ENCODE results near the gene C1orf52.

Gene C1orf52

DNA sequence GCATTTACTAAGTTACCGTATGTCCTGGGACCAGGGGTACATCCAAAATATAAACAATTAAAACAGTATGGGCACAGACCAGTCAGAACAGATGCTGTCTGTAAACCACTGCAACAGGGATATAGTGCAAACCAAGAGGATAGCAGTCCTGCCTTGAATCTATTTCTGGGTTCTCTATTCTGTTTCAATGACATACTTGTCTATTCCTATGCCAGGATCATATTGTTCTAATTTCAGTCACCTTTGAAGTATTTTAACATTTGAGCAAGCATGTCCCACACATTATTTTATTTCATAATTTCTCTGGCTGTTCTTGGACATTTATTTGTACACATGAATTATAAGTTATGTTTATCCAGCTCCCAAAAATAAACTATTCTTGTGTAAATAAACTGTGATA lies 30.5 kb downstream of the C1orf52 start:
- no peak for DNase-seq

GRCh38 chr1:85225624-85226380 lies 33.7 kb downstream of the C1orf52 start:
- peak; percentile 14 for DNase-seq

DNA sequence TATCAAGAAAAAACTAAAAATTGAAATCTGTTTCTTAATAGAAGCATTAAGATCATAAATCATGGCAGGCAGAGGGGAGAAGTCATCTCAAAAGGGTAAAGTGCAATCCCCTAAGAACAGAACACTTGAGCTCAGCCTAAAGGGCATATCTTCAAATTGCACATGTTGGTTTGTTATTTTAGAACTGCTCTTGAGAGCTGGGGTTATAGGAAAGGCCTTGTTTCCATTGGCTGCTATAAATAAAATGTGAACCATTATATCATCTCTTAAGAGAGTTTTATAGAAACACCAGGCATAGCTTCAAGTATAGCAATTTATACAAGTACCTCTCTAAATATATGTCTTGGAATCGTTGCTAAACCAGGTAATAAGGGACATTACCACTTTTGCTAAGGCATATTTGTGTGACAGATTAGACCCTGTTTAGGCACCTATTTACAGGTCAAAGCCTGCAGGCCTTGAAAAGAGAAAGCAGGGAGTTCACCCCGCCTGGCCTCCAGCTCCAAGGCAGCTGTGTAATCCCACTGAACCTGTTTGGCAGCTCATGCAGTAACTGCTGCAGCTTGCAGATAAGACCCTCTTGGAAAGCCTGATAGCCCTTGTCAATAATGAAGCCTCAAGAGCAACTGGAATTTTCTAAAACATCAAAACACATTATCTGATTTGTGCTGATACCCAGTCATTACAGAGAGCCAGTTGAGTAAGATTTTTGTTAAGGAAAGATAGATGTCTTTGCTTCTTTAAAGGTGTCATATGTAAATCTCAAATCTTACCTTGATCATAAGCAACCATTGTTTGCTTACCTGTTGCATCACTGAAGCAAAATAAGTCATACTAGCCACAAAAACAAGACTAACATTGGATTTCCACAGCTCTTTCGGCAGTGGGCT lies 34.5 kb downstream of the C1orf52 start:
- DNase-seq: peak; percentile 85

DNA sequence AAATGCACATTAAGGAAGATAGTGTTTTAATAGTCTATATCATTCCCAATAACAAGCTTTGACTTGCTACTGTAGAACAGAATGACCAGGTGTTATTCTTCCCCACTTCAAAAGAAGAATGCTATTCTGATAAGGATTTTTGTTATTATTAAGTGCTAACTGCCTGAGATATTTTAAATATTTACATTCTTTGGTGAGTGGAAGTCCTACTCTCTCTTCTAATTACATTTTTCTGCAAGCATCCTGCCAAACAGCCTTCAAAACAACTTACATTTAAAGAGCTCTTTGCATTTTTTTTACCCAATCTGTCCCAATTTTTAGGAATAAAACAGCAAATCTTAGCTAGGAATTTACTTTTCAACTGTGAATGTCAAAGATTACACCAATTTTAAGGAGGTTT lies 35.2 kb downstream of the C1orf52 start:
- DNase-seq: no peak

- DNase-seq: no peak
Observed at GRCh38 chr1:85223334-85223733, 36.1 kb downstream of the C1orf52 start.

DNA sequence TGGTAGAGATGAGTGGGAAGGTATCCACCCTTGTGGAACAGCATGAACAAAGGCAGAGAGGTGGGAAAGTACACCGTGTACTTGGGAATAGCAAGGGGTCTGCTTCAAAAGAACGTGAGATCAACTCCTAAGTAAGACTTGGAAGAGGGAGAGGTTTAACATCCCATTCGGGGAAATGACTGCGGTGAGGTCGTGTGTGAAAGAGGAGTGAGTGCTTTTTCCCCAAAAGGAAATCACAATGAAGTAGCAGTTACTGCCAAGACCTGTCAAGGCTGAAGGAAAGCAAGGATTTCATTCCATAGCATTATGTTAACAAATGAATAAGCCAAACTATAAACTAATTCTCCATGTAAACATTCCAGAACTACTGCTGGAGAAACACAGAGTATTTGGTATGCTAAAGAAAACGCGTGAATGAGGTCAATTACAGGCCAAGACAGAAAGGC lies 38.7 kb downstream of the C1orf52 start:
- no peak for DNase-seq

DNA sequence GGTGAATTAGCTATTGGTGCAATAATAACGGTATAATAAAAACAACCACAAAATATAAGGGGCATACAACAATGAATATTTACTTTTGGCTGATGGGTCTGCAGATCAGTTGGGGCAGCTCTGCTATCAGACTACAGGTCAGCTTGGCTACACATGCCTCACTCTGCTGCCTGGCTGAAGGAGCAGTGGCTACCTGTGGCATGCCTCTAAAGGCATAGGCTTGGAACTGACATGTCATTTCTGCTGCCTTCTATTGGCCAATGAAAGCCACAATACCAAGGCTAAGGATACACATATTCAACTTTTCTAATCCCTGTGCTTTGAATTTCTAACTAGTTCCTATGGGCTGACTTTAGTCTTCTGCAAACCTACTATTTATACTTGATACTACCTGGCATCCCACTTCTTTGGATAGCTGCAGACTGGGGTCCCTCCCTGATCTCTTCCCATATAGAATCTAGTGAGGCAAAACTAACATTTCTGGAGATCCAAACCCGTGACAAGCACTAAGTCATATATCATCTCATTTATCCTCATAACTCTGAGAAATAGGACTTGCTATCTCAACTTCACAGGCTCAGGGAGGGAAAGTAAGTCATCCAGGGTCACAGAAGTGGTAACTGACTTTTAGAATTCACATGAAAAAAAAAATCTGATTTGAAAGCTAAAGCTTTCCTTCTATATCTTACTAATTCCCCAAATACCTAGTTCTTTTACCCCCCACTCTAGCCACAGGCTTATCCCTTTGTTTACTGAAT lies 39.4 kb downstream of the C1orf52 start:
- DNase-seq: no peak

DNA sequence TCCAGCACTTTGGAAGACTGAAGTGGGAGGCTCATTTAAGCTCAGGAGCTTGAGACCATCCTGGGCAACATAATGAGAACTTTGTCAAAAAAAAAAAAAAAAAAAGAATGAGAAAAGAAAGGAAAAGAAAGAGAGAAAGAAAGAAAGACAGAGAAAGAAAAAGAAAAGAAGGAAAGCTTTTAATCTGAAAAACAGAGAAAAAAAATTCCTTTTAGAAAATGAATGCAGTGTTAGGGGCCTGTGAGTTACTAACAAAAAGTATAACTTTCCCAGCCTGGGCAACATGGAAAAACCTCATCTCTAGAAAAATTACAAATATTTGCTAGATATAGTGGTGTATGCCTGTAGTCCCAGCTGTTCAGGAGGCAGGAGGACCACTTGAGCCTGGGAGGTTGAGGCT lies 42.8 kb downstream of the C1orf52 start:
- DNase-seq: no peak

- no peak for DNase-seq
Observed at GRCh38 chr1:85214654-85215053, 44.8 kb downstream of the C1orf52 start.

- no peak for DNase-seq
Observed at GRCh38 chr1:85208488-85208887, 51.0 kb downstream of the C1orf52 start.

DNA sequence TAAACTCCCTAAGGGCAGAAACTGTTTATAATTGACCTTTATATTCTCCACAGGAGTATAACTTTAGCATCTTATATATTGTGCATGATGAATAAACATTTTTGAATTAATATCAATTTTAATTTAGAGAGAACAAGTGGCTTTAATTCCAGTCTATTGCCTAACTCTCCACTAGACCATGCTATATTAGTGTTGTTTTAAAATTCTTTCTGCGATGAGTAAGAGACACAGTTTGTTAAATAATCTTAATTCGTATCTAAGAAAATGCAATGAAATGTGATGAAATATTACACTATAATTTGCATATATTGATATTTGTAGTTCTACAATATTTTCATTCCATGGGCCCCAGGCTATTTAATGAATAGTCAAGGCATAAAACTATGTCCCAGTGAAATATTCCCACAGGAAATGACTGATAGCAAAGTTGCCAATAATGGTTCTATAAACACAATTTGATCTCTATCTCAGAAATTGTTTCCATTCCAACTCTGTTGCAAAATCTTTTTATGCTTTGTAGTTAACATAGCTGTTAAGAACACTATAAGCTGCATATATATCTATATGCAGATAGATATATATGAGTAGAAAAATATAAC lies 55.8 kb downstream of the C1orf52 start:
- DNase-seq: no peak

- no peak for DNase-seq
Observed at GRCh38 chr1:85202864-85203255, 56.6 kb downstream of the C1orf52 start.

GRCh38 chr1:85202092-85202863 lies 57.2 kb downstream of the C1orf52 start:
- no peak for DNase-seq

DNA sequence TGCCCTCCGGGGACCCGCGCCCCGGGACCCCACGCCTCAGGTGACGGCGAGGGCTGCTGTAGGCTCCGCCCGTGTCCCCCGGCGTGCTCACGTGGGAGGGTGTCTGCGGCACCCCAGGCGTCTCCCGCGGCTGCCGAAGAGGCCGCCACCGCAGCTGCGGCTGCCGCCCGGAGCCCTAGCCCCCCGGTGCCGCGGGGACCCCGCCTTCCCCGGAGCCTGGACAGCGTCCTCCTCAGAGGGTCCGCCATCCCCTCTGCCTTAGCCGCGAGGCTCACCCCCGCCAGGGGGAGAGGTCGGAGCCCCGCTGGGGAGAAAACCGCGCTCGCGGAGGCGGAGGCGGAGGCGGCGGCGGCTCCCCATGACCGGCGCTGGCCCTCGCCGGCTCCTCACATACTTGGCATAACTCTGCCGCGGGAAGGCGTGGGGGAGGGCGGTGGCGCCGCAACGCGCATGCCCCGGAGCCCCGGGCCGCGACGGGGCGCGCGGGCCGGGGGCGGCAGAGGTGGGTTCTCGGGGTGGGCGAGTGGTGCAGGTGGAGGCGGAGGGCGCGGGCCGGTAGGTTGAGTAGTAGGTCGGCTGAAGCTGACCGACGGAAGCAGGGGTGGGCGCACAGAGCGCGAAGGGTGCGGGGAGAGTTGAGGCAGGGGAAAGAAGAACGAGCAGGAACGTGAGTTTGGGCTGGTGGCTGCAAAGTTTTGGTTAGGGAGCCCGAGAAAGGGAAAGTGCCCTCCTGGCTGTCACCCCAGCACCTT lies 57.9 kb downstream of the C1orf52 start:
- peak; percentile 65 for DNase-seq

- peak; percentile 78 for DNase-seq
Observed at GRCh38 chr1:85200463-85201339, 58.8 kb downstream of the C1orf52 start, which contains the start of gene SYDE2. TSS of gene SYDE2 (minus strand) at chr1:85201016. CDS start at chr1:85200996, 20 bp downstream.

Measured in NCI-H345 (cell line).